Glutamatergic neuron (in vitro differentiated cells): ENCODE results near the gene GALNS. TPM values are rescaled to one million over a fixed set of nuclear protein-coding genes. Genes with fewer than 3 reads are reported as not detected.

ENCODE experiments used
- DNase-seq: peaks from one replicate; pipeline ENCODE4 v3.0.0; 2022
- H3K27ac Mint-ChIP-seq: one replicate; pipeline ENCODE4 v1.8.0; 2020; ENCODE audit warnings: mild to moderate bottlenecking, mixed read lengths, inconsistent platforms; ENCODE audit not compliant: unreplicated experiment
- H3K27me3 Mint-ChIP-seq: one replicate; pipeline ENCODE4 v1.8.0; 2020; ENCODE audit warnings: mild to moderate bottlenecking, moderate library complexity, mixed read lengths, inconsistent platforms; ENCODE audit not compliant: unreplicated experiment
- H3K36me3 Mint-ChIP-seq: one replicate; pipeline ENCODE4 v1.8.0; 2020; ENCODE audit warnings: mild to moderate bottlenecking, mixed read lengths, inconsistent platforms; ENCODE audit not compliant: unreplicated experiment
- H3K4me1 Mint-ChIP-seq: one replicate; pipeline ENCODE4 v1.8.0; 2020; ENCODE audit warnings: mild to moderate bottlenecking, low read depth, mixed read lengths, inconsistent platforms; ENCODE audit not compliant: unreplicated experiment
- H3K4me3 Mint-ChIP-seq: one replicate; pipeline ENCODE4 v1.8.0; 2020; ENCODE audit warnings: mild to moderate bottlenecking, mixed read lengths, inconsistent platforms; ENCODE audit not compliant: unreplicated experiment
- H3K9me3 Mint-ChIP-seq: one replicate; pipeline ENCODE4 v1.8.0; 2020; ENCODE audit warnings: mild to moderate bottlenecking, moderate library complexity, mixed read lengths, inconsistent platforms; ENCODE audit not compliant: unreplicated experiment
- total RNA-seq: library from RNA; stranded (reverse); fragmentation: NEBNext Ultra II Directional; extraction: Animal tissue kit (Norgen Biotek cat#: 25700); gene quantifications from one replicate; pipeline ENCODE4 v1.2.1, GENCODE V29; 2021; ENCODE audit not compliant: unreplicated experiment
- TF ChIP-seq, protein P1 (sequence below): fragments of 200-600 bp; sonication (generic); IDR thresholded peaks from one replicate; pipeline ENCODE4 v1.5.0; 2021; ENCODE audit not compliant: partially characterized antibody, unreplicated experiment

GALNS gene
- total RNA-seq, 1 donor from 2014 or later, result 31.7 TPM

DNA sequence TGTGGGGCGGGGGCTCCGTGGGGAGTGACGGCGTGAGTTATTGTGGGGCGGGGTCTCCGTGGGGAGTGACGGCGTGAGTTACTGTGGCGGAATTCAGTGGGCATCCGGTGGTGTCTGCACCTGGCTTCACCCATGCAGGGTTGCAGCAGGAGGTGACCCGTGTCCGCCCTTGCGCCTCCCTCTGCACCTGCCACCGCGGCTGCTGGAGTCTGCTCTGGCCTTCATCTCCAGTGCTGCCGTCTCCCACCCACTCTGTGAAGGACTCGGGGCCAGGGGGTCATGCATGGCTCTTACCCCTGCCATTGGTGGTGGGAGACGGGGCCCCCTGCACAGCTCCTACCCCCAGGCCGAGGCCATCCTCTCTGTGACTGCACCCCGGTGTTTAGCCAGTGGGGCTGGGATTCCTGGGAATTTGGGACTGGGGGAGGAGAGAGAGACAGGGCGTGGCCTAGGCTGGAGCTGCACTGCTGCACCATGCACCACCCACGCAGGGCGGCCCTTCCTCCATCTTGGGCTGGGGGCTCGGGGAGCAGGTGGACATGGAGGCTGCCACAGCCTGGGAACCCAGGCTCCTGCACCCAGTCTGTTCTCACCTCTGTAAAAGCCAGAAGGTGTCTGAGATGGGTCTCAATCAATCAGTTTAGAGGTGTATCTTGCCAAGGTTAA, 11.0 kb upstream of the GALNS start:
- H3K4me1 Mint-ChIP-seq, result peaks cover 28% of the 10 kb centered on the region
- peaks cover 15% of the 10 kb centered on the region for H3K9me3 Mint-ChIP-seq
- no peak overlapping the region for H3K4me3 Mint-ChIP-seq
- DNase-seq, result no peak
- no peak overlapping the region for H3K27ac Mint-ChIP-seq
- TF ChIP-seq, protein P1, sequence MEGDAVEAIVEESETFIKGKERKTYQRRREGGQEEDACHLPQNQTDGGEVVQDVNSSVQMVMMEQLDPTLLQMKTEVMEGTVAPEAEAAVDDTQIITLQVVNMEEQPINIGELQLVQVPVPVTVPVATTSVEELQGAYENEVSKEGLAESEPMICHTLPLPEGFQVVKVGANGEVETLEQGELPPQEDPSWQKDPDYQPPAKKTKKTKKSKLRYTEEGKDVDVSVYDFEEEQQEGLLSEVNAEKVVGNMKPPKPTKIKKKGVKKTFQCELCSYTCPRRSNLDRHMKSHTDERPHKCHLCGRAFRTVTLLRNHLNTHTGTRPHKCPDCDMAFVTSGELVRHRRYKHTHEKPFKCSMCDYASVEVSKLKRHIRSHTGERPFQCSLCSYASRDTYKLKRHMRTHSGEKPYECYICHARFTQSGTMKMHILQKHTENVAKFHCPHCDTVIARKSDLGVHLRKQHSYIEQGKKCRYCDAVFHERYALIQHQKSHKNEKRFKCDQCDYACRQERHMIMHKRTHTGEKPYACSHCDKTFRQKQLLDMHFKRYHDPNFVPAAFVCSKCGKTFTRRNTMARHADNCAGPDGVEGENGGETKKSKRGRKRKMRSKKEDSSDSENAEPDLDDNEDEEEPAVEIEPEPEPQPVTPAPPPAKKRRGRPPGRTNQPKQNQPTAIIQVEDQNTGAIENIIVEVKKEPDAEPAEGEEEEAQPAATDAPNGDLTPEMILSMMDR, result no peak
- H3K27me3 Mint-ChIP-seq, result peaks cover 24% of the 10 kb centered on the region
- H3K36me3 Mint-ChIP-seq, result no peaks in the 10 kb centered on the region

DNA sequence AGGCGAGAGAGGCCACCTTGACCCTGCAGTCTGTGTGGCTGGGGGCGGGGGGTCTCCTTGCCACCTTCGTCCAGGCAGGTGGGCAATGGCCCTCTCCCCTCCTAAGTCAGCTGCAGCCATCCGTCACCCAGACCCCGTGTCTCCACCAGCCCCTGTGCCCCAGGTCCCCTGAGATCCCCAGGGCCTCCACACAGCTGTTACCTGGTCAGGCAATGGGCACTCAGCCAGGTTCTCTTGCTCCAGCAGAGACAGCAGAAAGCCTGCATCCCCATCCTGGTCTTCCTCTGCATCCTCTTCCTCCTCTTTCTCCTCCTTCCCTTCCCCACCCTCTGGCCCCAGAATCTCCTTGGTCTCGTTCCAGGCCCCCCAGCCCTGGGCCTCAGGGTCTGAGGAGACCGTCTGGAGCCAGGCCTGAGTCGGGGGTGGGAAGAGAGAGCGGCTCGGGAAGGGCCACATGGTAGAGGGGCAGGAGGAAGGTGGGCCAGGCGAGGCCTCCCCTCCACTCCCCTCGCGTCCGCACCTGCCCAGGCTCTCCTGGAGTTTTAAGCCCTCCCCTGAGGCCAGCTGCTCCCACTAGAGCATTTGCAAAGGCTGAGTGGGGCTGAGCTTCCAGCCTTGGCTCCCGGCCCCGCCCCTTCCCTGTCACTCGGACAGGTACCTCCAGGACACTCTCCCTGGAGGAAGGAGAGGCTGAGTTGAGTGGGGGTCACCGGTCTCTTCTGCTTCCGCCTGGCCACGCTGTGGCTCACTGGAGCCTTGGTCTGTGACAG, 9.6 kb upstream of the GALNS start, which contains the start of gene PABPN1L:
Gene PABPN1L (minus strand): TSS at position 510 of the 770 bp plus-strand sequence. CDS start 54 bp downstream, at position 456.
- Mint-ChIP-seq H3K27ac (no peak within 1 kb of the TSS), H3K36me3 (no peaks in the 10 kb centered on the region), H3K4me3 (peak within 1 kb of the TSS; percentile 57), H3K27me3 (peaks cover 22% of the 10 kb centered on the region), H3K9me3 (peaks cover 14% of the 10 kb centered on the region), H3K4me1 (peaks cover 25% of the 10 kb centered on the region)
- no peak for DNase-seq
- TF ChIP-seq, protein P1, result no peak

DNA sequence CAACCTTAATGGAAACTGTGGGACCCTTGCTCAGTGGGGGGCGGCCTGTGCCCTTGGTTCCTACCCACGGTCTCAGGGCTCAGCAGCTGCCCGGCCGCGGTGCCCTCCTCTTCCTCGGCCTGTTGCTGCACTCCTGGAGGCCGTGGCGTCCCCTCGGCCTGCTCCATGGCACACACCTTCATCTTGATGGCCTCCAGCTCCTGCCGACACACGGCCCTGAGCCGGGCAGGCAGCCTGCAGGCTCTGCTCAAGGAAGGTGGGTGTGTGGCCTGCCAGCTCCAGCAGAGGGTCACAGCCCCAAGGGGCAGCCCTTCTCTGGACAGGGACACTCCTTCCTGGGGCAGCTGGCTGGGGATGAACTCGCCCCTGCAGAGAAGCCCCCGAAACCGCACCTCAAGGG, 9.0 kb upstream of the GALNS start:
- Mint-ChIP-seq H3K27me3 (peaks cover 18% of the 10 kb centered on the region), H3K4me1 (peaks cover 21% of the 10 kb centered on the region)

DNA sequence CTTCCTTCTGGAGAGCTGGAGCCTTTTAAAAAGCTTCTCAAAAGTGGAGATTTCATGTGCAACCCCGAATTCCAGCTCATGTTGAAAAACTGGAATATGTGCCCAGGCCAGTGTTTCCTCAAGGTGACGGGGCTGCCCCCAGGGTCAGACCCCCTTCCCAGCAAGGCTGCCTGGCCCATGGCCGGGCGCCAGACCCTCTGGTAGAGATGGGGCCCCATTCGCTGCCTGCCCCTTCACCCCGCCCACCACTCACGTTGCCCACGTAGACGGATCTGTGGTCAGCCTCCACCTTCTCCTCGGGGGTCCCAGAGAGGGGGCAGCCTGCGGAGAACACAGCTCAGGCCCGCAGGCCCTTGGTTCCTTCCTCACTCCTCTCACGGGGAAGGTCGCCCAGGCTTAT, 8.6 kb upstream of the GALNS start:
- Mint-ChIP-seq H3K27ac (no peak overlapping the region), H3K36me3 (no peaks in the 10 kb centered on the region), H3K27me3 (peaks cover 14% of the 10 kb centered on the region), H3K9me3 (peaks cover 8% of the 10 kb centered on the region), H3K4me1 (peaks cover 18% of the 10 kb centered on the region), H3K4me3 (no peak overlapping the region)
- no peak for DNase-seq
- TF ChIP-seq, protein P1, result no peak

More for the DNA sequence above, 9.0 kb upstream of the GALNS start:
- Mint-ChIP-seq H3K36me3 (no peaks in the 10 kb centered on the region), H3K9me3 (peaks cover 11% of the 10 kb centered on the region), H3K27ac (no peak overlapping the region), H3K4me3 (no peak overlapping the region)
- TF ChIP-seq, protein P1, result no peak
- DNase-seq, result no peak

DNA sequence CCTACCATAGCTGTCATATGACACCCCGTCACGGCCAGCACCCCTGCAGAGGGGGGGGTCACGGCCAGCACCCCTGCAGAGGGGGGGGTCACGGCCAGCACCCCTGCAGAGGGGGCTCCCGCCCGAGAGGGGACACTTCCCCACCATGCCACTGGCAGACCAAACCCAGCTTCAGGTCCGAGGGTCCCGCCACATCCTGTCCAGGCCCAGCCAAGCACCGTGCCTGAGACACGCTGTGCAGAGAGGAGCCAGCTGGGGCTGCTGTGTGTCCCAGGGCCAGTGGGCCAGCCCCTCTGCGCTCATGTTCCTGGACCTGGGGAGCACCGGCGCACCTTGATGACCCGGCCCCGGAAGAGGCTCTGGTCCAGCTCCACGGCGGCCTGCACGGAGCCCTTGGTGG, 7.8 kb upstream of the GALNS start:
- DNase-seq, result no peak
- Mint-ChIP-seq H3K27ac (no peak overlapping the region), H3K4me1 (peaks cover 14% of the 10 kb centered on the region), H3K27me3 (peaks cover 14% of the 10 kb centered on the region), H3K4me3 (no peak overlapping the region), H3K36me3 (no peaks in the 10 kb centered on the region), H3K9me3 (peaks cover 6% of the 10 kb centered on the region)
- TF ChIP-seq, protein P1, result no peak
